Trophoblast cell (in vitro differentiated cells and primary cell): Measurements from ENCODE around the gene NOL12.
A peak's percentile ranks its signal among the peaks of the same experiment; 100 is the strongest.

ENCODE experiments used
- DNase-seq, 2 donors: peaks; one replicate each; pipeline ENCODE4 v3.0.0-alpha.2; 2016
- H2AFZ ChIP-seq: 2 replicates; pipeline ENCODE4 v1.6.1; 2013; ENCODE audit warnings: low read length, moderate library complexity, mild to moderate bottlenecking; ENCODE audit not compliant: insufficient read depth, poor library complexity
- H2AK5ac ChIP-seq: 2 replicates; pipeline ENCODE4 v1.6.1; 2013; ENCODE audit warnings: mild to moderate bottlenecking, low read length
- H2BK120ac ChIP-seq: 2 replicates; pipeline ENCODE4 v1.6.1; 2013; ENCODE audit warnings: low read length, mild to moderate bottlenecking, moderate library complexity; ENCODE audit not compliant: insufficient read depth, poor library complexity
- H2BK12ac ChIP-seq: 2 replicates; pipeline ENCODE4 v1.6.1; 2013; ENCODE audit warnings: mild to moderate bottlenecking, low read length, moderate library complexity
- H2BK5ac ChIP-seq: 2 replicates; pipeline ENCODE4 v1.6.1; 2013; ENCODE audit warnings: low read length, low read depth, moderate library complexity, mild to moderate bottlenecking; ENCODE audit not compliant: poor library complexity
- H3K14ac ChIP-seq: 2 replicates; pipeline ENCODE4 v1.6.1; 2013; ENCODE audit warnings: mild to moderate bottlenecking, low read length
- H3K18ac ChIP-seq: 2 replicates; pipeline ENCODE4 v1.6.1; 2013; ENCODE audit warnings: mild to moderate bottlenecking, low read length
- H3K23ac ChIP-seq: 2 replicates; pipeline ENCODE4 v1.6.1; 2013; ENCODE audit warnings: low read length
- H3K27ac ChIP-seq: 2 replicates; pipeline ENCODE4 v1.5.1; 2013; ENCODE audit warnings: low read depth, mild to moderate bottlenecking, inconsistent platforms, low read length, moderate library complexity
- H3K27me3 ChIP-seq: 2 replicates; pipeline ENCODE4 v1.6.1; 2013; ENCODE audit warnings: inconsistent platforms, mild to moderate bottlenecking, low read length, moderate library complexity; ENCODE audit not compliant: insufficient read depth
- H3K36me3 ChIP-seq, 2 experiments: 1 replicate in 1 of 2; 2 replicates in 1 of 2; pipeline ENCODE4 v1.6.1; 2013; ENCODE audit warnings: low read length in 2 of 2, mild to moderate bottlenecking in 2 of 2, moderate library complexity in 1 of 2; ENCODE audit not compliant: insufficient read depth in 2 of 2, control insufficient read depth in 1 of 2
- H3K4ac ChIP-seq: 2 replicates; pipeline ENCODE4 v1.6.1; 2013; ENCODE audit warnings: low read depth, mild to moderate bottlenecking, low read length, moderate library complexity
- H3K4me1 ChIP-seq, 2 experiments: 1 replicate in 1 of 2; 2 replicates in 1 of 2; pipeline ENCODE4 v1.6.1; 2013; ENCODE audit warnings: low read length in 2 of 2, mild to moderate bottlenecking in 2 of 2, moderate library complexity in 1 of 2; ENCODE audit not compliant: insufficient read depth in 2 of 2, control insufficient read depth in 1 of 2
- H3K4me2 ChIP-seq: 2 replicates; pipeline ENCODE4 v1.6.1; 2013; ENCODE audit warnings: inconsistent platforms, mild to moderate bottlenecking, low read length, moderate library complexity
- H3K4me3 ChIP-seq: 2 replicates; pipeline ENCODE4 v1.5.1; 2013; ENCODE audit warnings: mild to moderate bottlenecking, low read depth, low read length, inconsistent platforms
- H3K79me1 ChIP-seq: one replicate; pipeline ENCODE4 v1.6.1; 2013; ENCODE audit warnings: low read length
- H3K79me2 ChIP-seq: 2 replicates; pipeline ENCODE4 v1.6.1; 2013; ENCODE audit warnings: low read length, mild to moderate bottlenecking; ENCODE audit not compliant: control insufficient read depth, insufficient read depth, poor library complexity
- H3K9ac ChIP-seq: 2 replicates; pipeline ENCODE4 v1.6.1; 2013; ENCODE audit warnings: mild to moderate bottlenecking, low read length
- H3K9me3 ChIP-seq: 2 replicates; pipeline ENCODE4 v1.6.1; 2013; ENCODE audit warnings: low read depth, mild to moderate bottlenecking, control low read depth, inconsistent platforms, low read length; ENCODE audit not compliant: insufficient read depth
- H4K12ac ChIP-seq: 2 replicates; pipeline ENCODE4 v1.6.1; 2013; ENCODE audit warnings: low read depth, mild to moderate bottlenecking, low read length, moderate library complexity
- H4K8ac ChIP-seq: 2 replicates; pipeline ENCODE4 v1.6.1; 2013; ENCODE audit warnings: low read depth, mild to moderate bottlenecking, low read length, moderate library complexity
- H4K91ac ChIP-seq: one replicate; pipeline ENCODE4 v1.6.1; 2013; ENCODE audit warnings: low read depth, mild to moderate bottlenecking, low read length, moderate library complexity
- WGBS: extraction: QIAGEN DNeasy Blood & Tissue Kit; methylation state at CpG from one replicate; pipeline ENCODE4 v1.1.7; 2013; ENCODE audit warnings: missing lambda C conversion rate; ENCODE audit not compliant: insufficient read length, insufficient coverage; ENCODE audit errors: extremely low coverage; 5-methylcytosine and 5-hydroxymethylcytosine counted together

The NOL12 gene

DNA sequence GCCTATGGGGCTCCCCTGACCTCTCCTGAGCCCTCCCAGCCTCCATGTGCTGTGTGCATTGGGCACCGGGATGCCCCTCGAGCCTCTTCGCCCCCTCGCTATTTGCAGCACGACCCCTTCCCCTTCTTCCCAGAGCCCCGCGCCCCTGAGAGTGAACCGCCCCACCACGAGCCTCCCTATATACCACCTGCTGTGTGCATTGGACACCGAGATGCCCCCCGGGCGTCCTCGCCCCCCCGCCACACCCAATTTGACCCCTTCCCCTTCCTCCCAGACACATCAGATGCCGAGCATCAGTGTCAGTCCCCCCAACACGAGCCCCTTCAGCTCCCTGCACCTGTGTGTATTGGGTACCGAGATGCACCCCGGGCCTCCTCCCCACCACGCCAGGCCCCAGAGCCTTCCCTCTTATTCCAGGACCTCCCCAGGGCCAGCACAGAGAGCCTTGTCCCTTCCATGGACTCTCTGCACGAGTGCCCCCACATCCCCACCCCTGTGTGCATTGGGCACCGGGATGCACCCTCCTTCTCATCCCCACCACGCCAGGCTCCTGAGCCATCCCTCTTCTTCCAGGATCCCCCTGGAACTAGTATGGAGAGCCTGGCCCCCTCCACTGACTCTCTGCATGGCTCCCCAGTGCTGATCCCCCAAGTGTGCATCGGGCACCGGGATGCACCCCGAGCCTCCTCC is 39.6 kb downstream of the NOL12 start:
- Histone ChIP-seq H3K4me3 (no peak overlapping the region), H3K4me2 (no peak overlapping the region), H4K12ac (no peak overlapping the region), H3K79me1 (no peaks in the 10 kb centered on the region), H3K4me1 (no peaks in the 10 kb centered on the region), H3K23ac (no peak overlapping the region), H3K27ac (no peak overlapping the region), H4K8ac (no peak overlapping the region), H4K91ac (no peak overlapping the region), H2AK5ac (no peak overlapping the region), H3K4ac (no peak overlapping the region), H3K18ac (no peak overlapping the region), H3K9ac (no peak overlapping the region), H2BK12ac (no peak overlapping the region), H2AFZ (no peak overlapping the region), H3K9me3 (peaks cover 4% of the 10 kb centered on the region), H2BK5ac (no peak overlapping the region), H3K14ac (no peak overlapping the region), H3K27me3 (no peaks in the 10 kb centered on the region), H3K79me2 (no peaks in the 10 kb centered on the region), H3K36me3 (no peaks in the 10 kb centered on the region), H2BK120ac (no peak overlapping the region)
- no peak for DNase-seq
- WGBS, result no CpG with 5 or more reads among the region's 25 CpGs

DNA sequence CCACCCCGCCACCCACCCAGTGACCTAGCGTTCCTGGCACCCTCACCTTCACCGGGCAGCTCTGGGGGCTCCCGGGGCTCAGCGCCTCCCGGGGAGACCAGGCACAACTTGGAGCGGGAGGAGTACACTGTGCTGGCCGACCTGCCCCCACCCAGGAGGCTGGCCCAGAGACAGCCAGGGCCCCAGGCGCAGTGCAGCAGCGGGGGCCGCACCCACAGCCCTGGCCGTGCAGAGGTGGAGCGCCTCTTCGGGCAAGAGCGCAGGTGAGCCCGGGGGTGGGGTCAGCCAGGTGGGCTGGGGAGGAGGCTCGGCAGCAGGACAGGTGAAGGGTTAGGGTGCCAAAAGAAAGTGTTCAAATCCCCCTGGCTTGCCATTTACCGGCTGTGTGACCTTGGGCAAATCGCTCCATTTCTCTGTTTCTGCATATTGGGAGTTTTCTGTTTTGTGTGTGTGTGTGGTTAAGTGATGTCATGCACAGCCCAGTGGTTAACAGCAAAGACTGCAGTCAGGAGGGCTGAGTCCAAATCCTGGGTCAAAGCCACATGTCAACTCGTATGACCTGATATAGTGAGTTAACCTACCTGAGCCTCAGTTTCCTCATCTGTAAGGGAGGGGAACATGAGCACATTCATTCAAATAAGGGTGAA is 40.2 kb downstream of the NOL12 start:
- no peak overlapping the region for H4K12ac ChIP-seq
- no peak overlapping the region for H3K23ac ChIP-seq
- H3K4ac ChIP-seq, result no peak overlapping the region
- H3K14ac ChIP-seq, result no peak overlapping the region
- no peaks in the 10 kb centered on the region for H3K79me2 ChIP-seq
- H3K18ac ChIP-seq, result no peak overlapping the region
- H2BK12ac ChIP-seq, result no peak overlapping the region
- no peak overlapping the region for H2AK5ac ChIP-seq
- no peak overlapping the region for H2BK120ac ChIP-seq
- no peak overlapping the region for H3K9ac ChIP-seq
- no peaks in the 10 kb centered on the region for H3K79me1 ChIP-seq
- H2BK5ac ChIP-seq, result no peak overlapping the region
- no peak overlapping the region for H3K4me3 ChIP-seq
- H4K91ac ChIP-seq, result no peak overlapping the region
- peaks cover 4% of the 10 kb centered on the region for H3K9me3 ChIP-seq
- no peaks in the 10 kb centered on the region for H3K36me3 ChIP-seq
- peak in 1 of 2 donors; percentile 21 for DNase-seq
- no peak overlapping the region for H4K8ac ChIP-seq
- no peak overlapping the region for H3K27ac ChIP-seq
- no peaks in the 10 kb centered on the region for H3K4me1 ChIP-seq
- no CpG with 5 or more reads among the region's 20 CpGs for WGBS
- no peak overlapping the region for H3K4me2 ChIP-seq
- no peak overlapping the region for H2AFZ ChIP-seq
- H3K27me3 ChIP-seq, result no peaks in the 10 kb centered on the region

DNA sequence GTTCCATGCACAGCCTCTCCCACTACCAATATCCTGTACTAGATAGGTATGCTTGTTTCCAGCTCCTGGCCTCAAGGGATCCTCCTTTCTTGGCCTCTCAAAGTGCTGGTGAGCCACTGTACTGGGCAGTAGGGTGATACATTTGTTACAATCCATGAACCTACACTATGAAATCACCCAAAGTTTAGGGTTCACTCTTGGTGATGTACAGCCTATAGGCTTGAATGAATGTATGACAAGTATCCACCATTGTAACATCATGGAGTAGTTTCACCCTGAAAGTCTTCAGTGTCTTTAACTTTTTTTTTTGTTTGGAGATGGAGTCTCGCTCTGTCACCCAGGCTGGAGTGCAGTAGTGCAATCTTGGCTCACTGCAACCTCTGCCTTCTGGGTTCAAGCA is 42.5 kb downstream of the NOL12 start:
- Histone ChIP-seq H3K18ac (no peak overlapping the region), H3K79me1 (no peaks in the 10 kb centered on the region), H3K14ac (no peak overlapping the region), H3K4me2 (no peak overlapping the region), H3K9ac (no peak overlapping the region), H3K23ac (no peak overlapping the region), H3K36me3 (no peaks in the 10 kb centered on the region), H3K27ac (no peak overlapping the region), H3K9me3 (peaks cover 1% of the 10 kb centered on the region), H3K79me2 (no peaks in the 10 kb centered on the region), H3K27me3 (no peaks in the 10 kb centered on the region), H2AFZ (no peak overlapping the region), H3K4me1 (no peaks in the 10 kb centered on the region), H3K4ac (no peak overlapping the region), H4K12ac (no peak overlapping the region), H3K4me3 (no peak overlapping the region), H2BK12ac (no peak overlapping the region), H2AK5ac (no peak overlapping the region), H4K91ac (no peak overlapping the region), H4K8ac (no peak overlapping the region), H2BK5ac (no peak overlapping the region), H2BK120ac (no peak overlapping the region)
- DNase-seq, result no peak
- no CpG with 5 or more reads among the region's 1 CpG for WGBS

DNA sequence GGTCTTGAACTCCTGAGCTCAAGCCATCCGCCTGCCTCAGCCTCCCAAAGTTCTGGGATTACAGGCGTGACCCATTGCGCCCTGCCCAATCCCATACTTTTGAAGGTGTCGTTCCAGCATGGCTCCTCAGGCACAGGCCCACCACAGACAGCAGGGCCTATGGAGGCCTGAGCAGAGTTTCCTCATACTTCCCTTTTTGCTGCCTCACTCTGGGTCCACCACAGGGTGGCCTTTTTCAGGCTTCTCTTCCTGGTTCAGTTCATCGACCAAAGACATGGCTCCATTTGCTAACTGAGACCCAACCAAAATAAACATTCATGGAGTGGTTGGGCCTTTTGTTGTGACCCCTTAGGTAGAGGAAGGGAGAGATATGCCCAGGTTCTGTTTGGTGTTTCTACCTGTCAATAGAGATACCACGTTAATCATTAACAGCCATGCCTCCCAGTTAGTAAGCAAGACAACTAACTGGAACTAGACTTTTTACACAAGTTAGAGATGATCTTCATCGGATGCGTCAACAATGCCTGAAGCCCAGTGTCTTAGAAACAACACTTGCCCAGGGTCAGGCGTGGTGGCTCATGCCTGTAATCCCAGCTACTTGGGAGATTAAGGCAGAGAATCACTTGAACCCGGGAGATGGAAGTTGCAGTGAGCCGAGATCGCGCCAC is 45.8 kb downstream of the NOL12 start:
- no peaks in the 10 kb centered on the region for H3K27me3 ChIP-seq
- no peak for DNase-seq
- H3K9me3 ChIP-seq, result no peaks in the 10 kb centered on the region
- no peak overlapping the region for H3K27ac ChIP-seq
- no peak overlapping the region for H2AFZ ChIP-seq
- no peak overlapping the region for H2BK5ac ChIP-seq
- no peaks in the 10 kb centered on the region for H3K79me2 ChIP-seq
- H4K91ac ChIP-seq, result no peak overlapping the region
- no peaks in the 10 kb centered on the region for H3K36me3 ChIP-seq
- no peaks in the 10 kb centered on the region for H3K4me1 ChIP-seq
- no peak overlapping the region for H3K14ac ChIP-seq
- H3K23ac ChIP-seq, result no peak overlapping the region
- H2BK120ac ChIP-seq, result no peak overlapping the region
- H2BK12ac ChIP-seq, result peak overlapping the region; percentile 63
- no peak overlapping the region for H3K18ac ChIP-seq
- no peak overlapping the region for H4K8ac ChIP-seq
- no CpG with 5 or more reads among the region's 13 CpGs for whole genome bisulfite sequencing
- no peak overlapping the region for H4K12ac ChIP-seq
- peaks cover 2% of the 10 kb centered on the region for H3K79me1 ChIP-seq
- H3K9ac ChIP-seq, result no peak overlapping the region
- H2AK5ac ChIP-seq, result no peak overlapping the region
- no peak overlapping the region for H3K4me3 ChIP-seq
- no peak overlapping the region for H3K4ac ChIP-seq
- no peak overlapping the region for H3K4me2 ChIP-seq
